ENCODE results near the gene TOX2. TPM values are rescaled to one million over a fixed set of nuclear protein-coding genes. Genes with fewer than 3 reads are reported as not detected.

Gene TOX2
- total and polyA plus RNA-seq, 2 of the 8 experiments (the other 6 are each of a cell fraction or from before 2014, with no cell fraction given): 1.8 to 3.4 TPM

GRCh38 chr20:43915211-43916072 lies 790 bp downstream of the TOX2 start (continued):
- TF ChIP-seq HDAC2 (IDR thresholded peaks at IDR 0.05; ENCODE audit: borderline replicate concordance in 1 of 2, low read depth in 2 of 2, low read length in 2 of 2) (peak; percentile 30 to 58; a peak in 1 of 4 replicates), CTBP2 (IDR thresholded peaks at IDR 0.05; ENCODE audit: borderline replicate concordance, insufficient read depth, insufficient read length, low read length) (peak; percentile 42)

Measured in H1 (cell line).